ENCODE measurements around the gene SLC34A3.
A peak's percentile ranks its signal among the peaks of the same experiment; 100 is the strongest.

The SLC34A3 gene

DNA sequence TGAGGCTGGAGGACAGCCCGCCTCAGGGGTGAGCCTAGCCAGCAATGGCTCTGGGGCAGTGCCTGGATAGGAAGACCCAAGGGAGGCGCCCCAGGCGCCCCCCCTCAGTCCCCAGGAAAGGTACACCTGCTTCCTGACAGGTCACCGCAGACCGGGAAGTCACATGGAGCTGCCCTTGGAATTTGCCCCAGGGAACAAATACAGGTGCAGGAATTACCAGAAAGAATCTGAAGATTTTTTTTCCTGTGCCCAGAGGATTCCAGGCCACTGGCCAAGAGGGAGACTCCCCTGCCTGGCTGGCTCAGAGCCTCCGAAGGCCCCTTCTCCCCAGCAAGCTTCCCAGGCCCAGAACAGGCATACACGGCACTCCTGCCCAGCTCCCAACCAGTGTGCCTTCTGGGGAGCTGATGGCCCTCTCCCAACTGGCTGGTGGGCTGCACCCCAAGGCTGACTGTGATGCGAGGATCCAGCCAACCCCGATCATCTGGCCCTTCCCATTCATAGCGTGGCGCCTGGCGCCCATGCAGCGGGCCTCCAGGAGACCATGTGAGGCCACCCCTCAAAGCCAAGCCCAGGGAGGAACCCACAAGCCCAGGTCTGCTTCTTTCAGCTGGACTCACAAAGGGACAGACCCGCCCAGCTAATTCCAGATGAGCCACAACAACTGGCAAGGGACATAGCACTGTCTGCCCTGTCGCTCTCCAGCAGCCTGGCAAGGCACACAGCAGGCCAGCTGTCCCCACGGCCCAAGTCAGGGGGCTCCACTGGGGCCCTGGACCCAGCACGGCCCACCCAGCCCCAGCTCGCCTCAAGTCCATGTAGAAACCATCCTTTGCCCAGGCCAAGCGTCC is 32.4 kb upstream of the SLC34A3 start:
- no peak for DNase-seq

DNA sequence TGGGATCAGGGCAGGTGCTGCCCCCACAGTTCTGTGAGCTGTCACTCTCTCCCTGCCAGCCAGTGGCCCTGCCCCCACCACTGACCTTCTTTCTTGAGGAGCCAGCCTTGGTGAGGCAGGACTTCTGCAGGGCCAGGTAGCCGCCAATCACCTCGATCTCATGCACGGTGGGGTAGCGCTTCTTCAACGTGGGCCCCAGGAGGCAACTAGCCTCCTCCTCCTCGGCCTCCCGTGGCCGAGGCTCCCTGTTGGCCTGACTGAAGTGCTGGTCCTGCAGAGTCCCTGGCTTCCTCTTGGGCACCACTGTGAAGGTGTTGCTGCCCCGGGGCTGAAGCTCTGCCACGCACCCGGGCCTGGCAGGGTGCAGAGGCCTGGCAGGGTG is 31.8 kb upstream of the SLC34A3 start:
- no peak for DNase-seq

DNA sequence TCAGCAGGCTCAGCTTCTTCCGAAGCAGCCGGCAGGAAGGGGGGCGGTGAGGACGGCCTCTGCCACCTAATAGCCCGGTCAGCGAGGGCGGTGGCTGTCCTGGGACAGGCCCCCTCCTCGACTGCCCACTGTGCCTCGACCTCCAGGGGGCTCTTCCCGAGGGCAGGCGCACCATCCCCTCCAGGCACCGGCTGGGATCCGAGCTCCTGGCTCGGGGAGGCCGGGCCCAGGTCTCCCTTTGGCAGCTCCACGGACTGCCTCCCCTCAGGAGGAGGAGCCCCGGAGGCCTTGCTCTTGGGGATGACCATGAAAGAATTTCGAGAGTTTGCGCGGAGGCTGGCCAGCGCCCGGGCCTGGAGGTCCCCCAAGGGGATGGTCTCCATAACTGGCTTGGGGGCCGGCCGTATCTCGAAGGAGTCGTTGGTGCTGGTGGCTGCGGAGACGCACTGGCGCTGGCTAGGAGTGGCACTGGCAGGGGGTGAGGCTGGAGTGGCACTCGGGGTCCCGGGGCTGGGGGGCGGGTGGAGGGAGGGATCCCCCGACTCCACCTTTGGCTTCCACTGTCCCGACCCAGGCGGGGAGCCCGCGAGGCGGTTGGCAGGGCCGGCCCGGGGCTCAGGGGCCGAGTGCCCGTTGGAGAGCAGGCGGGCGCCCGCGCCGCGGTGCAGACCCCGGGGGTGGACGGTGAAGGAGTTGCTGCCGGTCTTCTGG is 31.1 kb upstream of the SLC34A3 start:
- peak; percentile 34 for DNase-seq

DNA sequence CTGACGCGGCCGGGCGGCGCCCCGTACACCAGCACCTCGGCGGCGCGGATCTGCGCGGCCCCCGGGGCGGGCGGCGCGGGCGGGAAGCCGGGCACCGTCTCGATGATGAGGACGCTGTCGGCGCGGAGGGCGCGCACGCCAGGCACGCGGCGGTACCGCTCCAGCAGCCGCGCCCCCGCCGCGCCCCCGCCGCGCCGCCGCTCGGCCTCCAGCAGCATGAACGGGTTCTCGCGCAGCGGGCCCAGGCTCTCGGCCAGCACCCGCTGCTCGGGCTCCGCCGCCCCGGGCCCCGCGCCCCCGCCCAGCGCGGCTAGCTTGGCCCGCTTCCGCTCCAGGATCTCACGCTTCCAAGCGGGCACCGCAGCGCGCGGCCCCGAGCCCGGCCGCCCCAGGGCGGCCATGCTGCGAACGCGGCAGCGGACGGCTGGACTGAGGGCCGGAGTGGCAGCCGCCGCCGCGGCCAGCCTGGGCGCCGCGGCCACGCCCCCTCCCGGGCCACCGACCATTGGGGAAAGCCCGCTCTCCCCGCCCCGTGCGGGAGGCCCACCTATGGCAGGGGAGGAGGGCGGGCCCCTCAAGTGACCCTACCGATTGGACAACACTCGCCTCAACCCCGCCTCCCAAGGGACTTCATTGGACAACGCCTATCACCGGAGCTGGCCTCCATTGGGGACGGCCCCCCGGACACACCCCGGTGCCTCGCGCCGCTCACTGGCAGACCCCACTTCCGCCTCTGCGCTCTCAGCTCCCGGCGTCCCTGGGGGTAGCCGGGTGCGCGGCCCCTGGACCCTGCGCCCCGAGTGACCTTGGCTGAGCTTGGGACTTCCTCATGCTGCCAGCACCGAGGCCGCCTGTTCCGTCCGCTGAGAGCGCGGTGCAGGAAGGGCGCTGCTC is 30.1 kb upstream of the SLC34A3 start, which contains the start of gene TPRN:
Gene TPRN (minus strand): TSS at position 431 of the 894 bp plus-strand sequence. CDS start 30 bp downstream, at position 401.
- peak; percentile 99 for DNase-seq

DNA sequence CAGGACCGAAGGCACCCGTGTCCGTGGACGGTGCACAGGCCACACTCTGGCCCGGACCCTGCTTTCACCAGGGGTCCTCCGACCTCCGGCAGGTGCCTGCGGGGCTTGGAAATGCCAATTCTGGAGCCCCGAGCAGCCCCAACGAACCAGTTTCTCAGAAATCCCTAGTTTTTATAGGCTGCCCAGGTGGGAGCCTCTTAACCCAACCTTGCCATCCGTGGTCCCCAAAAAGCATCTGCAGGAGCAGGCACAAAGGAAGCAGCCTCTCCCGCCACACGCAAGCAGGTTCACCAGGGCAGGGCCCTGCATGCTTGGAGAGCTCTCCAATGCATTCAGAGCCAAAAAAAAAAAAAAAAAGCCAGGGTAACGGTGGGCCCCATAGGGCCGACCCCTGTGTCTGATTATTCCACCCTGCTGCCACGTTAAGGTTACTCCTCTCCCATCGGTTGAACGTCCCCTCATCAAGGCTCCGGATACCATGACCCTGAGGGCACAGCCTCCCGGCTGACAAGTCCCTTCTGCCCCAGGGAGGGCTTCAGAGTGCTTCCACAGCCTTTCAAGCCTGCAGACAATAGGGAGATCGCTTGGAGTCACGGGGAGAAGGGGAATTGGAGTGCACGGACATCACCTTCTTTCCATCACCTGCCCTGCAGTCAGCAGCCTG is 29.4 kb upstream of the SLC34A3 start:
- DNase-seq = no peak

DNA sequence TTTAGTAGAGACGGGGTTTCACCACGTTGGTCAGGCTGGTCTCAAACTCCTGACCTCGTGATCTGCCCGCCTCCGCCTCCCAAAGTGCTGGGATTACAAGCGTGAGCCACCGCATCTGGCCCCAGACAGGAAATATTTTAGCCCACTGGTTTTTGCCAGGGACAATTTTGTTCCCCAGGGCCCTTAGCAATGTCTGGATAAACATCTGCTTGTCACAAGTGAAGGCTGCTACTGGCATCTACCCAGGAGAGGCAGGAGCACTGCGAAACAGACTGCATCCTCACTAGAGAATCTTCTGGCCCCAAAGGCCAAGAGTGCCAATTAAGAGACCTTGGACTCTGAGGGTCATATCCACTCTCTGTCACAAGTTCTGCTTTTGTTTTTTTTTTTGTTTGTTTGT is 27.7 kb upstream of the SLC34A3 start:
- no peak for DNase-seq

DNA sequence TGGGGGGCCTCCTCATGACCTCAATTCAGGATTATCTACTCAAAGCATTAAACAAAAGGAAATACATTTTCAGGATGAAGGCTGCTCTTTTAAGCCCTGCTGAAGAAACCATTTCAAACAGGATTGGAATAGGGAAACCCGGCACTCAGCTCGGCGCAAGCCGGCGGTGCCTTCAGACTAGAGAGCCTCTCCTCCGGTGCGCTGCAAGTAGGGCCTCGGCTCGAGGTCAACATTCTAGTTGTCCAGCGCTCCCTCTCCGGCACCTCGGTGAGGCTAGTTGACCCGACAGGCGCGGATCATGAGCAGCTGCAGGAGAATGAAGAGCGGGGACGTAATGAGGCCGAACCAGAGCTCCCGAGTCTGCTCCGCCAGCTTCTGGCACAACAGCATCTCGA is 26.0 kb upstream of the SLC34A3 start:
- DNase-seq = no peak

DNA sequence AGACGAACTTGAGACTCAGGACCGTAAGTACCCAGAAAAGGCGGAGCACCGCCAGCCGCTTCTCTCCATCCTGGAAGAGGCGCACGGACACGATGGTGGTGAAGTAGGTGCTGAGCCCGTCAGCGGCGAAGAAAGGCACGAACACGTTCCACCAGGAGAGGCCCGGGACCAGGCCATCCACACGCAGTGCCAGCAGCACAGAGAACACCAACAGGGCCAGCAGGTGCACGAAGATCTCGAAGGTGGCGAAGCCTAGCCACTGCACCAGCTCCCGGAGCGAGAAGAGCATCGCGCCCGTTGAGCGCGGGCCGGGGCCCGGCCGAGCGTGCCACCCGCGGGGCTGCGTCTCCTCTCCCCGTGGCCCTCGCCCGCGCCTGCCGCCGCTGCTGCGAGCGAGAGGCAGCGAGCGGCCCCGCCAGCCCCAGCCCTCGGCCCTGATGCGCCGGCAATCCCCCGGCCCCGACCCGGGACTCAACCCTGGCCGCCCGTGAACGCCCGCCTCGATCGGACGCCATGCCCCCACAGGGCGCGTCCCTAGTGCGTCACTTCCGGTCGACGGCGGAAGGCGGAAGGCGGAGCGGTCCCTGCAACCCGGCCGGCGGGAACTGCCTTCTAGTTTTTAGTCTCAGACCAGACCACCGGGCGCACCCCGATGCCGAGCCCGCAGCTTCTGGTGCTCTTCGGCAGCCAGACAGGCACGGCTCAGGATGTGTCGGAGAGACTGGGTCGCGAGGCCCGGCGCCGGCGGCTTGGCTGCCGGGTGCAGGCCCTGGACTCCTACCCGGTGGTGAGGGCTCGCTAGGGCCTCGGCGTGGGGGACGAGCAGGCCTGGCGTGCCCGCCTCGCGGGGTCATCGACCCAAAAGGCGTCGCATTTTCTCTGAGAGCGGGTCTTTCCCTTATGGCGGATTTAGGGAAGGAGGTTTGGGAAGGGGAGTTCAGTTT is 25.3 kb upstream of the SLC34A3 start, which contains the start of the genes NDOR1 and TMEM203:
Gene NDOR1 (plus strand): TSS at position 575 of the 944 bp plus-strand sequence. CDS start 78 bp downstream, at position 653.
Gene TMEM203 (minus strand): TSS at position 523 of the 944 bp plus-strand sequence. CDS start 234 bp downstream, at position 289.
- DNase-seq = peak; percentile 85

DNA sequence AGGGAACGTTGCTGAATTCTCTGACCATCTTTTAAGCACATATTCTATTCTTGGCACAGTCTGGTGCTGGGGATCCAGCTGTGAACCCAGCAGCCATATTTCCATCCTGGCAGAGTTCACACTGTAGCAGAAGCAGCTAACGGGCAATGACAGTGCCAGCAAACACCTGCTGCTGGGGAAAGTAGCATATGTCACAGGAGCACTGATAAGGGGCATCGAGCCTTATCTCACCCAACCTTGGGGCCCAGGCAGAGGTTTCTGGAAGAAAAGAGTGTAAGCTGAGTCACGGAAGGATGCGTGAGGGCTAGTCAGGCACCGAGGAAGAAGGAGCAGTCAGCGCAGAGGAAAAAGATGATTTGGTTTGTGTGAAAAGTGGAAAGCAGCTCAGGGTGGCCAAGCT is 24.1 kb upstream of the SLC34A3 start:
- DNase-seq = no peak

DNA sequence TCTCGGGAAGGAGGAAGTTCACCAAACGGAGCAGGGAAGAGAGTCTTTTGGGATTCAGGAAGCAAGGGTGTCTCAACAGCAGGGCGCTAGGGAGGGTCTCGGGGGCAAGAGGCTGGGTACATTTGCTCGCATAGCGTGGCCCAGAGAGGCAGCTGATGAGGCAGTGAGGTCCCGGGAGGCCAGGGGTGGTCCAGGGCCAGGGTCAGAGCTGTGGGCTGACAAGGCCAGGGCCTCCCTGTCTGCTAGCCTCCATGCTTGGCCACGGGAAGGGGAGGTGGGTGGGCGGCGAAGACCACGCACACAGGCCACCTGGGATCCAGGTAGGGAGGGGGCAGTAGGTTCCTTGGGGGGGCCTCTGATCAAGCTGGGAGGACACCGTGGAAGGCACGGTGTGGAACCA is 19.2 kb upstream of the SLC34A3 start:
- DNase-seq = no peak

DNA sequence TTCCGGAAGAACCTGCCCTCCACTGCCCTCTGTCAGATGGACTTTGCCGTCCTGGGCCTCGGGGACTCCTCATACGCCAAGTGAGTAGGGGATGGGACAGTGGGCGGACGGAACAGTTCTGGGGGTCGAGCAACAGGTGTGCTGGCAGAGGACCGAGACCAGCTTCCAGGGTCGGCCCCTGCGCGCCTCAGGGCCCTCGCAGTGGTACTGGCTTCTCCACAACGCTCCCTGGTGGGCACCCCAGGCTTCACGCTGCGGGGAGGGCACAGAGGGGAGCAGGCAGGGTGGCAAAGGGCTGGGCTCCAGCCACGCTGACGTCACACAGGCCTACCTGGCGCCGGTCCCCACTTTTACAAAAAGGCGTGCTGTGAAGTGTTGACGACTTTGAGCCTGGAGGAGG is 18.2 kb upstream of the SLC34A3 start:
- no peak for DNase-seq

DNA sequence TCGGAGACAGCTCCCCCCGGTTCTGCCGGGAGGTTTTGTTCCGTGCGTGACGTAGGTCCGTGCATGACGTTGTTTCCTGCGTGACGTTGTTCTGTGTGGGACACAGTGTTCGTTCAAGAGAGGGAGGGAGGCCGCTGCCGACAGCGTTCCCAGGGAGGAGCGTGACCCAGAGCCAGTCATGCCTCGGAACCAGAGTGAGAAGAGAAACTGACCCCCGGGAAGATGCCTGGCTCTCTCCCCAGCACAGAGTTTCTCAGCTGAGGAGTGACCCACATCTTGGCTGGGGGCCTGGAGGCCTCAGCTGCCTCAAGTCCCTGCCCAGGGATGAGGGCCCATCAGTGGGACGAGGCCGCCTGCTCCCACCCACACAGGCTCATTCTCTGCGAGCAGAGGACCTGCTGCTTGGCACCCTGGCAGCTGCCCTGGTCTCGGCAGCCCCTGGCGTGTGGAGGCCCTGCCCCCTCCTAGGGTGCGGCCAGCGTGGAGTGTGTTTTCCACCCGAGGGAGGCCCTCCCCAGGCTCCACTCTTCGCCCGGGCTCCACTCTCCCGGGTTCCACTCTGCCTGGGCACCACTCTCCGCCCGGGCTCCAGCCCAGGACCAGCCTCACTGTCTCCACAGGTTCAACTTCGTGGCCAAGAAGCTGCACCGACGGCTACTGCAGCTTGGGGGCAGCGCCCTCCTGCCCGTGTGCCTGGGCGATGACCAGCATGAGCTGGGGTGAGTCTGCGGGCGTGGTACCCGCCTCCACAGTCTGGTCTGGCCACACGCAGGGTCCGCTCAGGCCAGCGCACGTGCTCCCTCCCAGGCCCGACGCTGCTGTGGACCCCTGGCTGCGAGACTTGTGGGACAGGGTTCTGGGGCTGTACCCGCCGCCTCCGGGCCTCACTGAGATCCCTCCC is 17.3 kb upstream of the SLC34A3 start:
- DNase-seq = no peak

DNA sequence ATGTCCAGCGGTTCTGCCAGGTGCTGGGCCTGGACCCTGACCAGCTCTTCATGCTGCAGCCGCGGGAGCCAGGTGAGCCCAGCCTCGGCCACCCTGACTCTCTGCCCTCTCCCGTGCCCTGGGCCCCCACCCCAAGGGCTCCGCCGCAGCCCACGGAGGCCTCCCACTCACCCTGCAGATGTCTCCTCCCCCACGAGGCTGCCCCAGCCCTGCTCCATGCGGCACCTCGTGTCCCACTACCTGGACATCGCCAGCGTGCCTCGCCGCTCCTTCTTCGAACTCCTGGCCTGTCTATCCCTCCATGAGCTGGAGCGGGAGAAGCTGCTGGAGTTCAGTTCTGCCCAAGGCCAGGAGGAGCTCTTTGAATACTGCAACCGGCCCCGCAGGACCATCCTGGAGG is 16.1 kb upstream of the SLC34A3 start:
- DNase-seq = no peak

DNA sequence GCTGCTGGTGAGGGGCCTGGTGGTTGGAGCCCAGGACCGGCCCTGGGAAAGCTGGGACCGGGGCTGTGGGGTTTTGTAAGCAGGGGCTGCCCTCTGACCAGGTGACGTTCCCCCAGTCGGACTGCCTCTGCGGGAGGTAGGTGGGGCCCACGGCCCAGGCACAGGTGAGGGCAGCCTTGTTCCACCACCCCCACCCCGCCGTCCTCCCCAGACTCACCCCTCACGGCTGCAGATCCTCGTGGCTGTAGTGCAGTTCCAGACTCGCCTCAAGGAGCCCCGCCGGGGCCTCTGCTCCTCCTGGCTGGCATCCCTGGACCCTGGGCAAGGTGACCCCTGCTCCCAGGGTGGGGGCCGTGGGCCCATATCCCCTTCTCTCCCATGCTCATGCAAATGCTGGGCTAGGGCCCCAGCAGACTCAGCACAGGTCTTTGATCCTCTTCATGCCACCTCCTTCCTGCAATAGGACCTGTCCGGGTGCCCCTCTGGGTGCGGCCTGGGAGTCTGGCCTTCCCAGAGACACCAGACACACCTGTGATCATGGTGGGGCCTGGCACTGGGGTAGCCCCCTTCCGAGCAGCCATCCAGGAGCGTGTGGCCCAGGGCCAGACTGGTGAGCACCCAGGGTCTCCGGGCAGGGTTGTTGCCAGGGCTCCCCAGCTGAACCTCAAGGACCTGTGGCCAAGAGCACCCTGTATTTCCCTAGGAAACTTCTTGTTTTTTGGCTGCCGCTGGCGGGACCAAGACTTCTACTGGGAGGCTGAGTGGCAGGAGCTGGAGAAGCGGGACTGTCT is 15.3 kb upstream of the SLC34A3 start:
- DNase-seq = no peak

DNA sequence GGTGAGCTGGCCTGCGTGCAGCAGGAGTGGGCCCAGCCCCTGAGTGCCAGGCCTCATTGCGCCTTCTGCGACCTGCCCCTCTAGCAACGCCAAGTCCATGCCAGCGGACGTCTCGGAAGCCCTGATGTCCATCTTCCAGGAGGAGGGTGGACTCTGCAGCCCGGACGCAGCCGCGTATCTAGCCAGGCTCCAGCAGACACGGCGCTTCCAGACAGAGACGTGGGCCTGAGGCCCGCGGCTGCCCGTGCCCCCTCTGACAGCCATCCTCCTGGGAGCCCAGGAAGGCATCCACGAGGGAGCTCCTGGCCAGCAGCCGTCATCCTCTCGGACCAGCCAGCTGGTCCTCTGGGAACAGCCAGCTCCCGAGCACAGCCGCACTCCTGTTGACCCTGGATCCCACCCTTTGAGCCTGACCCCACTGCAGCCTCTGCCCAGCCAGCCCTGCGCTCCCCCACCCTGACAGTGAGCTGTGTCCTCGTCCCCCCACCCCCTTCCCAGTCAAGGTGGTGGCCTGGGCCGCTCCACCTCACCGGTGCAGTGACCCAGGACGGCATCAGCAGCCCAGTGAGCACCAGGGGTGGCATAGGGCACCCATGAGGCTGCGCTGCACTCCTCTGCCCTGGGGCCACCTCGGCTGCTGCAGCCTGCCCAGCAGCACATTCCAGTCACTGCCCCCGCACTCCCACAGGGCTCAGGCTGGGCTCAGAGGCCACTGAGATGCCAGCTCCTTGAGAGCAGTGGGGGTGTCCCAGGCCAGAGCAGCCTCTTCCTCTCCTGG is 14.3 kb upstream of the SLC34A3 start:
- no peak for DNase-seq

DNA sequence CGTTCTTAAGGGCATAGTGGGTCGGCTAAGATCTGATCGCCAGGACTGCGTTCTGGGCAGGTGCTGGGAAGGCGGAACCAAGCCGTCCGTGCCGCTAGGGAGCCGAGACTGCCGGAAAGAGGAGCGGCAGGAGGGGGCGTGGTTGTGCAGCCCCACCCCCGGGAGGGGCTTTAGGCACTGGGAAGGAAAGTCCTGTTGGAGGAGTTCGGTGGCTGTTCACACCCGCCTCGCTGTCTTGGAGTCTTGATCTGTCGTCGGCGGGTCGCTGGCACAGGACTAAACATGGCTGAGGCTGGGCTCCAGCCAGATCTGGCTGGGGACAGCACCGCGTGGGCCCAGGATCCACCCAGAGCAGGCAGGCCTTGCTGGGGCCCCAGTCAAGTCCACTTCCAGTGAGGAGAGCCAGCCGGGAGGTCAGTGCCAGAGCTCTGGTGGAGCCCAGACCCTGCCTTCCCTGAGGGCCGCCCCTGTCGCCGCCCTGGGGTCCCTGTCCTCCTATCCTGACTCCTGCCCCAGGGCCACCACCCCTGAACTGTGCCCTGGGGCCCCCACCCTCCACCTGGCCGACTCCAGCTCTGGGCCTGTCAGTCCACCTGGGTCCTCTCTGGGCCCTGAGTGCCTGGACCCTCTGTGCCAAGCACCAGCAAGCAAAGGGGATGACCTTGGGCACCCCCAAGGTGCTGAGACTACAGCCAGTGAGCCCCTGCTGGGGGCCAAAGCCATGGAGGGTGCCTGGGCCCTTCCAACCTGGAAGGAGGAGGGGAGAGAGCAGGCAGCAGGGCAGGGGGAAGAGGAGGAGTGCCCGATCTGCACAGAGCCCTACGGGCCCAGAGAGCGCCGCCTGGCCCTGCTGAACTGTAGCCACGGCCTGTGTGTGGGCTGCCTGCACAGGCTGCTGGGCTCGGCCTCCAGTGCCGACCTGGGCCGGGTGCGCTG is 13.2 kb upstream of the SLC34A3 start:
- DNase-seq = no peak

DNA sequence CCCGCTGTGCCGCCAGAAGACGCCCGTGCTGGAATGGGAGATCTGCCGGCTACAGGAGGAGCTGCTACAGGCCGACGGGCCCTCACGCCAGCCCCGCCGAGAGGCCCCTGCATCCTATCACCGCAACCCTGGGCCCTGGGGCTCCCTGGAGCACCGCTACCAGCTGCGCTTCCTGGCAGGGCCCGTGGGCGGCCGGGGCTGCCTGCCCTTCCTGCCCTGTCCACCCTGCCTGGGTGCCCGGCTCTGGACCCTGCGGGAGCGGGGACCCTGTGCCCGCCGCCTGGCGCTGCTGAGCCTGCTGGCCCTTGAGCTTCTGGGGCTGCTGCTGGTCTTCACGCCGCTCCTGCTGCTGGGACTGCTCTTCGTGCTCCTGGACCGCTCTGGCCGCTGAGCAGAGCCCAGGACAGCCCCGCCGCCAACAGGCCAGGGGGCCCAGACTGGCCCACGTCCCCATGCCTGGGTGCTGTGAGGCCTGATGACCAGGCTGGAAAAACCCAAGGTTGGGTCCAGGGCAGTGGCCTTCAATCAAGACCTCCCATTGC is 12.4 kb upstream of the SLC34A3 start:
- no peak for DNase-seq

Measured in EL (cell line).